ENCODE results near the gene TBL1X.

TBL1X gene

GRCh38 chrX:9494771-9495170 lies 29.9 kb downstream of the TBL1X start:
- no peak for TF ChIP-seq CTCF (IDR thresholded peaks at IDR 0.05)
- no peaks in the 10 kb centered on the region for H3K27me3 ChIP-seq (ENCODE audit: control insufficient read depth, insufficient read depth, low read length)
- no peaks in the 10 kb centered on the region for H3K9me3 ChIP-seq (ENCODE audit: control insufficient read depth, low read length)
- H3K27ac ChIP-seq, result no peak overlapping the region
- H2AFZ ChIP-seq, result no peak overlapping the region
- H3K4me2 ChIP-seq (ENCODE audit: low read length), result no peak overlapping the region
- H3K36me3 ChIP-seq (ENCODE audit: control insufficient read depth, insufficient read depth, low read length), result no peaks in the 10 kb centered on the region
- no peaks in the 10 kb centered on the region for H3K79me2 ChIP-seq
- no peak overlapping the region for H3K4me3 ChIP-seq (ENCODE audit: low read depth, low read length)
- no peaks in the 10 kb centered on the region for H3K4me1 ChIP-seq
- no peak overlapping the region for H3K9ac ChIP-seq

- Histone ChIP-seq H3K27me3 (ENCODE audit: control insufficient read depth, insufficient read depth, low read length) (no peaks in the 10 kb centered on the region), H3K4me3 (ENCODE audit: low read depth, low read length) (no peak overlapping the region), H3K4me1 (no peaks in the 10 kb centered on the region), H3K9ac (no peak overlapping the region), H3K9me3 (ENCODE audit: control insufficient read depth, low read length) (no peaks in the 10 kb centered on the region), H2AFZ (no peak overlapping the region), H3K27ac (no peak overlapping the region), H3K79me2 (no peaks in the 10 kb centered on the region), H3K4me2 (ENCODE audit: low read length) (no peak overlapping the region), H3K36me3 (ENCODE audit: control insufficient read depth, insufficient read depth, low read length) (no peaks in the 10 kb centered on the region)
- TF ChIP-seq CTCF (IDR thresholded peaks at IDR 0.05), result no peak
Measured at GRCh38 chrX:9495496-9495895, 30.6 kb downstream of the TBL1X start.

DNA sequence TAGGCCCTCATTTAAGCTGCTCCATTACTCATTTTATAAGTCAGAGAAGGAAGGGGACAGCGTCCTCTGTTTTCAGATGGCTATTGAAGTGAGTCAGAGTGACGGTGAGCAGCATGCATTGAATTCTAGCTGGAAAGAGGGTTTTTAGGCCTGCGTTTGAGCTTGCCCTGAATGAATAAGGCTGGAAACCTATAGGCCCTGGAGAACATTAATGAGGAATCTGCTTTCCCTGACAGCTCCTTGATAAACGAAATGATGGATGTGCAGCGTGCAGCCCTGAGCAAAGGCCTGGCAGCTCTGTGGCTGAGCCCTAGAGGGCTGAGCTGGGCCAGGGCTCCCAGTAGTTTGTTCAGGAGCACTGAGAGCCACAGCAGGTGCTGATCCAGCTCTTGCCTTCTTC lies 33.4 kb downstream of the TBL1X start:
- Histone ChIP-seq H3K4me3 (ENCODE audit: low read depth, low read length) (no peak overlapping the region), H3K36me3 (ENCODE audit: control insufficient read depth, insufficient read depth, low read length) (no peaks in the 10 kb centered on the region), H3K79me2 (no peaks in the 10 kb centered on the region), H3K9me3 (ENCODE audit: control insufficient read depth, low read length) (no peaks in the 10 kb centered on the region), H3K4me1 (no peaks in the 10 kb centered on the region), H3K4me2 (ENCODE audit: low read length) (no peak overlapping the region), H3K27me3 (ENCODE audit: control insufficient read depth, insufficient read depth, low read length) (no peaks in the 10 kb centered on the region), H2AFZ (no peak overlapping the region), H3K27ac (no peak overlapping the region), H3K9ac (no peak overlapping the region)
- TF ChIP-seq CTCF (IDR thresholded peaks at IDR 0.05), result no peak

- Histone ChIP-seq H3K4me2 (ENCODE audit: low read length) (no peak overlapping the region), H3K27me3 (ENCODE audit: control insufficient read depth, insufficient read depth, low read length) (no peaks in the 10 kb centered on the region), H2AFZ (no peak overlapping the region), H3K4me1 (no peaks in the 10 kb centered on the region), H3K79me2 (no peaks in the 10 kb centered on the region), H3K36me3 (ENCODE audit: control insufficient read depth, insufficient read depth, low read length) (no peaks in the 10 kb centered on the region), H3K4me3 (ENCODE audit: low read depth, low read length) (no peak overlapping the region), H3K27ac (no peak overlapping the region), H3K9ac (no peak overlapping the region), H3K9me3 (ENCODE audit: control insufficient read depth, low read length) (no peaks in the 10 kb centered on the region)
- no peak for TF ChIP-seq CTCF (IDR thresholded peaks at IDR 0.05)
Measured at GRCh38 chrX:9500584-9500983, 35.7 kb downstream of the TBL1X start.

DNA sequence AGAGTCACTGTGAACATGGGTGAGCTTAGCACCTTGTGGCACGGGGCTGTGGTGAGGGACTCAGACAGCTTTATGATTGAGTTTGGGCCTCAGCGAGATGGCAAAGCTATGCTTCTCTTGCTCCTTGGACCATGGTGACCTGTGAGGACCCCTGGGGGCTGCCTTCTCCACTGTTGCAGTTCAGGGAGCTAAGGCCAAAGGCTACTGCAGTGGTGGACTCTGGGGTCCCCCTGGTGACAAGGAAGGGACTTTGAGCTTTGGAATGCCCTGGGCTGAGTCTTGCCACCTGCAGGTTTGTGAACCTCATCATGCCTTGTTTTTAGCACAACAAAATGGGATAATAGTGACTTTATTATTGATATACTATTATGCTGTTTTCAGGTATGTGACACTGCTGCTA lies 36.5 kb downstream of the TBL1X start:
- H3K27me3 ChIP-seq (ENCODE audit: control insufficient read depth, insufficient read depth, low read length), result no peaks in the 10 kb centered on the region
- no peaks in the 10 kb centered on the region for H3K36me3 ChIP-seq (ENCODE audit: control insufficient read depth, insufficient read depth, low read length)
- no peaks in the 10 kb centered on the region for H3K9me3 ChIP-seq (ENCODE audit: control insufficient read depth, low read length)
- no peaks in the 10 kb centered on the region for H3K4me1 ChIP-seq
- peak; percentile 11 for TF ChIP-seq CTCF (IDR thresholded peaks at IDR 0.05)
- no peak overlapping the region for H3K9ac ChIP-seq
- no peak overlapping the region for H3K4me3 ChIP-seq (ENCODE audit: low read depth, low read length)
- H2AFZ ChIP-seq, result no peak overlapping the region
- H3K79me2 ChIP-seq, result no peaks in the 10 kb centered on the region
- H3K4me2 ChIP-seq (ENCODE audit: low read length), result no peak overlapping the region
- H3K27ac ChIP-seq, result no peak overlapping the region
